ENCODE measurements around the gene SIGLEC12. TPM values are rescaled to one million over a fixed set of nuclear protein-coding genes. Genes with fewer than 3 reads are reported as not detected.
"Not testable (repeated sequence)": the region's sequence is repeated elsewhere in the genome, so short reads cannot be mapped to it uniquely, and the experiment has no call there.

The SIGLEC12 gene
- polyA plus RNA-seq, 3 donors: 0.11 to 0.38 (median 0.13) TPM

DNA sequence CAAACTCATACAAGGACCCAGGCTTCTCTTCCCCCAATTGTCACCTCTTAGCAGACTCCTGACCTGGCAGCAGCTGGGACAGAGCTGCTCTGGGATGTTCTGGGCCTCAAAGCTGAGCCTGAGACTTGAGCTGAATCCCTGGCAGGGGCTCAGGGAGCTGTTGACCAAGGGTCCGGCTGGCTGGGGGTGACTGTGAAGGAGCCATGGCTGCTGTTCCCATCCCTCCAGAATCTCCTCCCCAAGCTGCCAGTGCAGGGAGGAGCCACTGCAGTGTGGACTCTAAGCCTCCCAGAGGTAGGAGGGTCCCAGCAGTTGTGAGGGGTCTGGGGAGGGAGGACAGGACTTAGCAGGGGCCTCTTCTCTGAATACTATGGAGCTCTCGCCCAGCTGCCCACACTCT is 27.7 kb upstream of the SIGLEC12 start:
- no peak for DNase-seq (ENCODE audit: extremely low read depth in 1 of 11, low read depth in 9 of 11, low spot score in 4 of 11)

- DNase-seq (ENCODE audit: extremely low read depth in 1 of 11, low read depth in 9 of 11, low spot score in 4 of 11): peak in 1 of 11 donors; percentile 5
These were observed 24.1 kb upstream of the SIGLEC12 start for GRCh38 chr19:51525651-51526050.

DNA sequence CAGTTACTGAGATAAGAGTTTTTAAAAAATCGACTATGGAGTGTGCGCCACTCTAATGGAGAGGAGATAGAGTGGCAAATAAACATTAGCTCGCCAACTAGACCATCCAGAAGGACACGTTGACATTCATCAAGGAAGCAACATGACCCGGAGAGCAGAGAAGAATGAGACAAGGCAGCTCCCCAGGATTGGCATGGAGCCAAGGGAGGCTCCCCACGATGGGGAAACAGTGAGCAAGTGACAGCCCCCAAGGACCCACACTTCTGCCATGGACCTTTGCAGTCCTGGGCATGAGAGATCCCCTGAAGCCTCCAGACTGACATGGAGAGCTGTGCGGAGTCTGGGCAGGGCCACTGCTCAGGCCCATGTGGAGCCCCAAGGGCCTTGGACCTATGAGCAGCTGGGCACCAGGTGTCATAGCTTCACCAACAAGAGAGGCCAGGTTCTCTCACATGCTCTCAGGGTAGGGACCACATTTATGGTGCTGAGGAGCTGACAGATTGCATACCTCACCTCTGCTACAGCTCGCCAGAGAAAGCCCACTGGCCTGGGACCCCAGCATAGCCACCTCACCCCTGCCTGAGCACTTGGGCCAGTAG is 23.2 kb upstream of the SIGLEC12 start:
- DNase-seq (ENCODE audit: extremely low read depth in 1 of 11, low read depth in 9 of 11, low spot score in 4 of 11): no peak

- DNase-seq (ENCODE audit: extremely low read depth in 1 of 11, low read depth in 9 of 11, low spot score in 4 of 11): no peak
These were observed 20.2 kb upstream of the SIGLEC12 start for GRCh38 chr19:51521781-51522180.

DNA sequence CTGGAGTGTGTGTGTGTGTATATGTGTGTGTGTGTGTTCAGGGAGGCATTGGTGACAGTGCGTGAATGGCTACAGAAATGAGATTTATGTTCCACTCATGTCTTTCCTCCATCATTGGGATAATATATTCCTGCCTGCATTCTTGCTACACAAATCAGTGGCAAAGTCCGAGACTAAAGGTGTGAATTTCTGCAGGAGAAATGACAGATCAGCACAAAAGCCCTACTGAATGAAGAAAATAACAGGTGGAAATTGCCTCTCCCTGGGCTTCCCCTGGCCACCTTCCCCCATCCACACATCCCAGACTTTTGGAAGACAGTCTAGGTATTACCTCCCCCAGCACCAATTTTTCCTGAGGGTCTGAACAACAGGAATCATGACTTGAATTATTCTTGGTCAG is 19.8 kb upstream of the SIGLEC12 start:
- DNase-seq (ENCODE audit: extremely low read depth in 1 of 11, low read depth in 9 of 11, low spot score in 4 of 11): no peak

GRCh38 chr19:51520728-51521127 is 19.1 kb upstream of the SIGLEC12 start:
- no peak for DNase-seq (ENCODE audit: extremely low read depth in 1 of 11, low read depth in 9 of 11, low spot score in 4 of 11)

GRCh38 chr19:51514866-51515481 is 13.4 kb upstream of the SIGLEC12 start:
- peak; percentile 8 to 37 (median 23) for DNase-seq (ENCODE audit: extremely low read depth in 1 of 11, low read depth in 9 of 11, low spot score in 4 of 11)

DNA sequence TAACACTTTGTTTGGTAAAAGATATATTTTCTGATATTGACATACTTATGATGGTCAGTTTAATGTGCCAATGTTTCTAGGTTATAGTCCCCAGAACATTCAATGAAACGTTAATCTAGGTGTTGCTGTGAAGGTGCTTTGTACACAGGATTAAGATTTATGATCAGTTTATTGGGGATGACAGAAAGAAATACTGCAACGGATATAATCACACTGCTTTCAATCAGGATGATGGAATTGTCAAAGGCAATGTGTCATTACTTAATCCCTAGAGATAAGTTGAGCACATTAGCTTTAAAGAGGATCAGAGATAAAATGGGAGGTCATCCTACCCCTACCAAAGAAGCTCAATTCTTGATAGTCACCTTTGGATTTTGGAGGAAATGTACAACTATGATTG is 12.4 kb upstream of the SIGLEC12 start:
- DNase-seq (ENCODE audit: extremely low read depth in 1 of 11, low read depth in 9 of 11, low spot score in 4 of 11): no peak

- DNase-seq (ENCODE audit: extremely low read depth in 1 of 11, low read depth in 9 of 11, low spot score in 4 of 11): no peak
These were observed 9.8 kb upstream of the SIGLEC12 start for GRCh38 chr19:51511353-51511752.

DNA sequence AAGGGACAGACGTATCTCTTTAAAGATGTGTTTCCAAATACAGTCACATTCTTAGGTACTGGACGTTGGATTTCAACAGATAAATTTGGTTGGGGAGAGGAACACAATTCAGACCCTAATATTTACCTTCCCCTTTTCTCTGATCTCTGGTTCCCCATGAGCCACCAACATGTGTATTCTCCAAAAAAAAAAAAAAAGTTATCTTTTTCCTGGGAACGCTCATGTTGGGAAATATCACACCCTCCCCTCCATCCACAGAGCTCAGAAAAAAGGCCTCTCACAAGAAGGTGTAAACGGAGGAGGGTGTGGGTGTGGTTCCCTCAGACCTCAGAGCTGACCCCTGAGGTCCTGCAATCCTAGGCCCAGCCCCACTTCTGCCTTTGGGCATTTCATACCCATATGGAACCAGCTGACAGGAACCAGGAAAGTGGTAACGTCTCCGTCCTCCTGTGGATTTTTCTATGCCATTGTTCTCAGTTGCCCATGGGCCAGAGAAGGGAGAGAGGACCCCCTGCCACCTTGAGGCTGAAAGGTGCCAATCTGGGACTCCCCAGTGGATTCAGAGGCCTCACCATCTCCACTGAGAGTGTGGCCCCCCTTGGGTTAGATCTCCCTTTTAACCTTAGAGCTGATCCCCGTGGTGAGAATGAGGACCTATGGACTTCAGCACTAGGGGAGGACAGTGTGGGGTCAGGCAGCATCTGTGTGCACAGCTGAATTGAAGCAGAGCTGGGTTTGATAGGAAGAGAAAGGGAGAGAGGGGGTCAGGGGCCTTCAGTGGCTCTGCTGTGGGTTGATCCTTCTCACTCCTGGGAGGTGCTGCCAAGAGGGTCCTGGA is 8.4 kb upstream of the SIGLEC12 start:
- no peak for DNase-seq (ENCODE audit: extremely low read depth in 1 of 11, low read depth in 9 of 11, low spot score in 4 of 11)

- DNase-seq (ENCODE audit: extremely low read depth in 1 of 11, low read depth in 9 of 11, low spot score in 4 of 11): no peak
These were observed 6.6 kb upstream of the SIGLEC12 start for GRCh38 chr19:51508059-51508733.

GRCh38 chr19:51507640-51508058 is 6.0 kb upstream of the SIGLEC12 start:
- no peak for DNase-seq (ENCODE audit: extremely low read depth in 1 of 11, low read depth in 9 of 11, low spot score in 4 of 11)

GRCh38 chr19:51507192-51507591 is 5.6 kb upstream of the SIGLEC12 start:
- no peak for DNase-seq (ENCODE audit: extremely low read depth in 1 of 11, low read depth in 9 of 11, low spot score in 4 of 11)

DNA sequence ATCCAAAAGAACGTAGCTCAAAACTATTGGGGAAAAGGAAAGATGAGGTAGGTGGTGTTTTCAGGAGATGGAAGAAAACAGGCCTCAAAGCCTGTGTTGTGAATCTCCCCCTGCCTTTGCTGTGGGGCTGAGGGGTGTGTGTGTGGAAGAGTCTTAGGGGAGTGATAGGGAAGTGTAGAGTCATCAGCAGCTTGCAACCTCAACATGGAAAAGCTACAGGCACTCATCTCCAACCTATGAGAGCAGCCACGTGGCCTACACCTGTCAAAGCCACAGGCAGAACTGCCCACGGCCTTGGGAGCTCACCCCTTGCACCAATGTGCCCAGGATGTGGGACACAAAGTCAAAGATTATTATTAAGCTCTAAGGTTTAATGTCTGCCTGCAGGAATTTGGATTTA is 4.3 kb upstream of the SIGLEC12 start:
- no peak for DNase-seq (ENCODE audit: extremely low read depth in 1 of 11, low read depth in 9 of 11, low spot score in 4 of 11)

- DNase-seq (ENCODE audit: extremely low read depth in 1 of 11, low read depth in 9 of 11, low spot score in 4 of 11): no peak
These were observed 2.3 kb upstream of the SIGLEC12 start for GRCh38 chr19:51503896-51504295.

GRCh38 chr19:51503286-51503817 is 1.8 kb upstream of the SIGLEC12 start:
- DNase-seq (ENCODE audit: extremely low read depth in 1 of 11, low read depth in 9 of 11, low spot score in 4 of 11): no peak

- not testable (repeated sequence) for DNase-seq (ENCODE audit: extremely low read depth in 1 of 11, low read depth in 9 of 11, low spot score in 4 of 11)
These were observed 669 bp downstream of the SIGLEC12 start for GRCh38 chr19:51500931-51501330.

DNA sequence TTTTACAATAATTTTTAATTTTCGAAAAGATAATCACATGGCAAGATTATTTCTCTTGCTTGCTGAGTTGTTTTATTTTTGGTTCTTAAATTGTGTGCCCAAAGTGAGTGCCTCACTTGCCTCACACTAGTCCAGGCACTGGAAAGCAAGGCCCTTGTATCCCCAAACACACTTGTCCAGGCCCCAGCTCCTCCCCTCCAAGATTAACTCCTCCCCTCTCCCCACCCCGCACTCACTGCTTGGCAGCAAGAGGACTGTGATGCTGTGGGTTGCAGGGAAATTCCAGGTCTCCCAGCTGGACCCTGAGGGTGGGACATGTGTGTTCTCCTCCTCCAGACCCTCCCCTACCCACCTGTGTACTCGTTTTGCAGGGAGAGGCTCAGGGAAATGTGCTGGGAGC is 3.9 kb downstream of the SIGLEC12 start:
- DNase-seq (ENCODE audit: extremely low read depth in 1 of 11, low read depth in 9 of 11, low spot score in 4 of 11): no peak

- DNase-seq (ENCODE audit: extremely low read depth in 1 of 11, low read depth in 9 of 11, low spot score in 4 of 11): no peak
These were observed 7.8 kb downstream of the SIGLEC12 start for GRCh38 chr19:51493776-51494175.

All from renal cortex interstitium (tissue), 11 donors.